Heart left ventricle (tissue), 13 donors: ENCODE measurements around the gene TAMM41.

Source experiments
- CTCF ChIP-seq, 12 donors: fragments of 200-600 bp; sonication (generic) in 4 of 12; IDR thresholded peaks; one replicate each; pipeline versions ENCODE4 v1.5.0 to v1.8.0; 2018 to 2022; ENCODE audit warnings: antibody characterized with exemption in 12 of 12, mild to moderate bottlenecking in 5 of 12
- POLR2A ChIP-seq, 2 donors: fragments of 450-650 bp; IDR thresholded peaks; one replicate each; pipeline ENCODE4 v1.6.1; 2017; ENCODE audit warnings: antibody characterized with exemption in 2 of 2, mild to moderate bottlenecking in 2 of 2, moderate library complexity in 2 of 2
- donor health status: ischemic (EF 13 %, LVEDD 7.1; RV severe dilation, severe dysfunction).
- donor health status: DM: no; HTN: yes; CAD: no.
- donor health status: DM: no; HTN: no; CAD: no.
- donor health status: ischemic (EF 25% LVEDD 6.9; RV normal size, moderate dysfunction).
- donor health status: ischemic (EF 25% LVEDD 5.7; RV mildly dilated, moderate dysfunction).
- donor health status: ischemic (EF 35%, LVEDD 5.7; RV mildly dilated, moderate dysfunction).
- donor health status: nonischemic (EF 11% LVEDD 7.7; RV severe dilation, severe dysfunction).
- donor health status: DM: yes; HTN: yes; CAD: no.
- donor health status: PGD.
- donor health status: ischemic (EF 29% LVEDD 5.4; RV normal size, mild dysfunction).
- donor health status: nonischemic (EF 23%, LVEDD 6.1; RV moderate dilation, normal function).

GRCh38 chr3:11808231-11808630 is 38.5 kb downstream of the TAMM41 start:
- TF ChIP-seq CTCF (IDR thresholded peaks at IDR 0.05) (no peak), POLR2A (IDR thresholded peaks at IDR 0.05) (no peak)
